HG02840 (cell line): ENCODE measurements around the gene C16orf92.

ENCODE experiments used
- ATAC-seq: cut with Tn5 transposase; IDR thresholded peaks from one replicate; pipeline ENCODE4 v1.9.1; 2021; ENCODE audit warnings: mild to moderate bottlenecking, moderate library complexity, moderate number of reproducible peaks; ENCODE audit not compliant: unreplicated experiment, low FRiP score

C16orf92 gene

GRCh38 chr16:30052671-30053372 lies 29.8 kb downstream of the C16orf92 start:
- peak; percentile 71 for ATAC-seq

GRCh38 chr16:30053376-30054015 lies 30.5 kb downstream of the C16orf92 start:
- ATAC-seq = no peak

GRCh38 chr16:30054451-30054850 lies 31.5 kb downstream of the C16orf92 start:
- no peak for ATAC-seq

- no peak for ATAC-seq
Observed at GRCh38 chr16:30054959-30055553, 32.1 kb downstream of the C16orf92 start.

GRCh38 chr16:30060346-30060745 lies 37.3 kb downstream of the C16orf92 start:
- no peak for ATAC-seq

- no peak for ATAC-seq
Observed at GRCh38 chr16:30060836-30061554, 38.0 kb downstream of the C16orf92 start.

GRCh38 chr16:30063278-30063892 lies 40.4 kb downstream of the C16orf92 start:
- no peak for ATAC-seq

- no peak for ATAC-seq
Observed at GRCh38 chr16:30063893-30064728, 41.1 kb downstream of the C16orf92 start.

GRCh38 chr16:30064729-30065101 lies 41.7 kb downstream of the C16orf92 start:
- peak; percentile 1 for ATAC-seq

GRCh38 chr16:30065102-30065942 lies 42.3 kb downstream of the C16orf92 start, which contains the start of gene ALDOA:
TSS of gene ALDOA (plus strand) at chr16:30065760. CDS start at chr16:30066898, 1,138 bp downstream.
- ATAC-seq = peak; percentile 75

- no peak for ATAC-seq
Observed at GRCh38 chr16:30065943-30066760, 43.2 kb downstream of the C16orf92 start.

GRCh38 chr16:30066761-30067583 lies 44.0 kb downstream of the C16orf92 start:
- ATAC-seq = no peak

- ATAC-seq = no peak
Observed at GRCh38 chr16:30067584-30067916, 44.6 kb downstream of the C16orf92 start.

GRCh38 chr16:30068333-30068732 lies 45.3 kb downstream of the C16orf92 start:
- no peak for ATAC-seq

GRCh38 chr16:30068750-30069610 lies 46.0 kb downstream of the C16orf92 start:
- ATAC-seq = no peak
